HepG2 (cell line): ENCODE data around the gene NSD2. TPM values are rescaled to one million over a fixed set of nuclear protein-coding genes. Genes with fewer than 3 reads are reported as not detected.

Experiments
- CHD4 ChIP-seq: fragments of 200-600 bp; sonication (generic); IDR thresholded peaks from 2 replicates; pipeline ENCODE4 v1.7.0; 2017; ENCODE audit warnings: mild to moderate bottlenecking, low read length, borderline replicate concordance
- HCFC1 ChIP-seq: fragments of 150-350 bp; IDR thresholded peaks from 2 replicates; pipeline ENCODE4 v1.6.1; 2014; ENCODE audit warnings: low read depth, low read length
- NR2F6 ChIP-seq, 2 experiments: IDR thresholded peaks; 2 replicates each; pipeline ENCODE4 v1.6.1; 2016; ENCODE audit warnings: antibody characterized with exemption in 1 of 2, mild to moderate bottlenecking in 1 of 2
- RELA ChIP-seq: sonication (generic); formaldehyde crosslinking; IDR thresholded peaks from 2 replicates; pipeline ENCODE4 v1.4.0; 2020; ENCODE audit warnings: missing genetic modification reagents
- TCF7 ChIP-seq: sonication (generic); IDR thresholded peaks from 2 replicates; pipeline ENCODE4 v1.6.1; 2016; ENCODE audit warnings: antibody characterized with exemption, low read depth
- ZNF232 ChIP-seq: sonication (generic); formaldehyde crosslinking; IDR thresholded peaks from 2 replicates; pipeline ENCODE4 v1.4.0; 2020; ENCODE audit warnings: missing genetic modification reagents, borderline replicate concordance
- ZNF30 ChIP-seq: sonication (generic); formaldehyde crosslinking; IDR thresholded peaks from 2 replicates; pipeline ENCODE4 v1.5.0; 2020; ENCODE audit warnings: mild to moderate bottlenecking, missing genetic modification reagents
- ZNF629 ChIP-seq: sonication (generic); formaldehyde crosslinking; conservative IDR thresholded peaks from 2 replicates; pipeline ENCODE4 v1.5.0; 2020; ENCODE audit warnings: missing genetic modification reagents
- ZSCAN30 ChIP-seq: sonication (generic); formaldehyde crosslinking; IDR thresholded peaks from 2 replicates; pipeline ENCODE4 v1.5.0; 2020; ENCODE audit warnings: mild to moderate bottlenecking, missing genetic modification reagents
- polyA plus RNA-seq, 8 experiments: library from polyadenylated mRNA; depleted of rRNA in 3 of 8; stranded (reverse) in 7 of 8; unstranded in 1 of 8; fragments of >200 nt; fragmentation: Illumina TruSeq in 4 of 8; extraction: Trizol in 4 of 8; gene quantifications; 2 replicates each; pipeline versions ENCODE4 v1.2.1 to v1.2.3, GENCODE V29; 2011 to 2016; ENCODE audit warnings: low read depth in 4 of 8, missing spikeins in 1 of 8, mixed read lengths in 1 of 8; ENCODE audit not compliant: insufficient read depth in 1 of 8
- total RNA-seq, 5 experiments: library from RNA; depleted of rRNA; stranded (reverse); fragments of >200 nt; fragmentation: Illumina TruSeq; extraction: Trizol; gene quantifications; 2 replicates each; pipeline ENCODE4 v1.2.3, GENCODE V29; 2016; ENCODE audit warnings: low read depth in 1 of 5
- TF ChIP-seq, protein P1 (sequence below): sonication (generic); formaldehyde crosslinking; IDR thresholded peaks from 2 replicates; pipeline ENCODE4 v1.4.0; 2020; ENCODE audit warnings: missing genetic modification reagents, borderline replicate concordance
- TF ChIP-seq, protein P2 (sequence below): sonication (generic); formaldehyde crosslinking; conservative IDR thresholded peaks from 2 replicates; pipeline ENCODE4 v1.4.0; 2020; ENCODE audit warnings: mild to moderate bottlenecking, missing genetic modification reagents, moderate library complexity
- TF ChIP-seq, protein P3 (sequence below): sonication (generic); formaldehyde crosslinking; IDR thresholded peaks from 2 replicates; pipeline ENCODE4 v1.4.0; 2020; ENCODE audit warnings: mild to moderate bottlenecking, missing genetic modification reagents
- TF ChIP-seq, protein P4 (sequence below): sonication (generic); formaldehyde crosslinking; IDR thresholded peaks from 2 replicates; pipeline ENCODE4 v1.8.1; 2023; ENCODE audit warnings: mild to moderate bottlenecking, missing genetic modification reagents, borderline replicate concordance
- TF ChIP-seq, protein P5 (sequence below): sonication (generic); formaldehyde crosslinking; IDR thresholded peaks from 2 replicates; pipeline ENCODE4 v1.4.0; 2020; ENCODE audit warnings: missing genetic modification reagents, borderline replicate concordance
- TF ChIP-seq, protein P6 (sequence below): sonication (generic); formaldehyde crosslinking; IDR thresholded peaks from 2 replicates; pipeline ENCODE4 v1.4.0; 2020; ENCODE audit warnings: missing genetic modification reagents
- TF ChIP-seq, protein P7 (sequence below): fragments of 450-650 bp; IDR thresholded peaks from 2 replicates; pipeline ENCODE4 v1.6.1; 2016

NSD2 gene
- total and polyA plus RNA-seq, 2 of the 13 experiments (the other 11 are each of a cell fraction or from before 2014, with no cell fraction given), result 22.0 to 65.9 TPM

DNA sequence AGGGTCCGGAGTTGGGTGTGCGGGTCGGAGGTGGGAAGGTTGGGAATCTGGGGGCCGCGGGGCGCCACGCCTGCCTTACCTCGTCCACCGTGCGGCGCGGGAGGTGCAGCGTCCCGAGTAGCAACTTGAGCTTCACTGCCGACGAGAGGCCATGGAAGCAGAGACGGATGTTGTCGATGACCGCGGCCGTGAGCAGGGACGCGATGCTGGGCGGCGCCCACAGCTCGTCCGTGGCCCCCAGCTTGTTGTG is 137.4 kb downstream of the NSD2 start (continued):
- TF ChIP-seq, protein P1, sequence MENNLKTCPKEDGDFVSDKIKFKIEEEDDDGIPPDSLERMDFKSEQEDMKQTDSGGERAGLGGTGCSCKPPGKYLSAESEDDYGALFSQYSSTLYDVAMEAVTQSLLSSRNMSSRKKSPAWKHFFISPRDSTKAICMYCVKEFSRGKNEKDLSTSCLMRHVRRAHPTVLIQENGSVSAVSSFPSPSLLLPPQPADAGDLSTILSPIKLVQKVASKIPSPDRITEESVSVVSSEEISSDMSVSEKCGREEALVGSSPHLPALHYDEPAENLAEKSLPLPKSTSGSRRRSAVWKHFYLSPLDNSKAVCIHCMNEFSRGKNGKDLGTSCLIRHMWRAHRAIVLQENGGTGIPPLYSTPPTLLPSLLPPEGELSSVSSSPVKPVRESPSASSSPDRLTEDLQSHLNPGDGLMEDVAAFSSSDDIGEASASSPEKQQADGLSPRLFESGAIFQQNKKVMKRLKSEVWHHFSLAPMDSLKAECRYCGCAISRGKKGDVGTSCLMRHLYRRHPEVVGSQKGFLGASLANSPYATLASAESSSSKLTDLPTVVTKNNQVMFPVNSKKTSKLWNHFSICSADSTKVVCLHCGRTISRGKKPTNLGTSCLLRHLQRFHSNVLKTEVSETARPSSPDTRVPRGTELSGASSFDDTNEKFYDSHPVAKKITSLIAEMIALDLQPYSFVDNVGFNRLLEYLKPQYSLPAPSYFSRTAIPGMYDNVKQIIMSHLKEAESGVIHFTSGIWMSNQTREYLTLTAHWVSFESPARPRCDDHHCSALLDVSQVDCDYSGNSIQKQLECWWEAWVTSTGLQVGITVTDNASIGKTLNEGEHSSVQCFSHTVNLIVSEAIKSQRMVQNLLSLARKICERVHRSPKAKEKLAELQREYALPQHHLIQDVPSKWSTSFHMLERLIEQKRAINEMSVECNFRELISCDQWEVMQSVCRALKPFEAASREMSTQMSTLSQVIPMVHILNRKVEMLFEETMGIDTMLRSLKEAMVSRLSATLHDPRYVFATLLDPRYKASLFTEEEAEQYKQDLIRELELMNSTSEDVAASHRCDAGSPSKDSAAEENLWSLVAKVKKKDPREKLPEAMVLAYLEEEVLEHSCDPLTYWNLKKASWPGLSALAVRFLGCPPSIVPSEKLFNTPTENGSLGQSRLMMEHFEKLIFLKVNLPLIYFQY (CRISPR knock-in tag), result no peak
- TF ChIP-seq ZNF232 (CRISPR knock-in tag) (peak; percentile 51; the same call in 1 of the 2 replicates), TCF7 (no peak), ZNF30 (CRISPR knock-in tag) (no peak), CHD4 (no peak), ZNF629 (CRISPR knock-in tag) (peak; percentile 36; the same call in 1 of the 2 replicates), NR2F6 (IDR thresholded peaks at IDR 0.05) (no peak), NR2F6 (CRISPR knock-in tag; IDR thresholded peaks at IDR 0.05) (peak; percentile 15; the same call in 1 of the 2 replicates), RELA (no peak), HCFC1 (no peak), ZSCAN30 (CRISPR knock-in tag) (no peak)
- TF ChIP-seq, protein P2, sequence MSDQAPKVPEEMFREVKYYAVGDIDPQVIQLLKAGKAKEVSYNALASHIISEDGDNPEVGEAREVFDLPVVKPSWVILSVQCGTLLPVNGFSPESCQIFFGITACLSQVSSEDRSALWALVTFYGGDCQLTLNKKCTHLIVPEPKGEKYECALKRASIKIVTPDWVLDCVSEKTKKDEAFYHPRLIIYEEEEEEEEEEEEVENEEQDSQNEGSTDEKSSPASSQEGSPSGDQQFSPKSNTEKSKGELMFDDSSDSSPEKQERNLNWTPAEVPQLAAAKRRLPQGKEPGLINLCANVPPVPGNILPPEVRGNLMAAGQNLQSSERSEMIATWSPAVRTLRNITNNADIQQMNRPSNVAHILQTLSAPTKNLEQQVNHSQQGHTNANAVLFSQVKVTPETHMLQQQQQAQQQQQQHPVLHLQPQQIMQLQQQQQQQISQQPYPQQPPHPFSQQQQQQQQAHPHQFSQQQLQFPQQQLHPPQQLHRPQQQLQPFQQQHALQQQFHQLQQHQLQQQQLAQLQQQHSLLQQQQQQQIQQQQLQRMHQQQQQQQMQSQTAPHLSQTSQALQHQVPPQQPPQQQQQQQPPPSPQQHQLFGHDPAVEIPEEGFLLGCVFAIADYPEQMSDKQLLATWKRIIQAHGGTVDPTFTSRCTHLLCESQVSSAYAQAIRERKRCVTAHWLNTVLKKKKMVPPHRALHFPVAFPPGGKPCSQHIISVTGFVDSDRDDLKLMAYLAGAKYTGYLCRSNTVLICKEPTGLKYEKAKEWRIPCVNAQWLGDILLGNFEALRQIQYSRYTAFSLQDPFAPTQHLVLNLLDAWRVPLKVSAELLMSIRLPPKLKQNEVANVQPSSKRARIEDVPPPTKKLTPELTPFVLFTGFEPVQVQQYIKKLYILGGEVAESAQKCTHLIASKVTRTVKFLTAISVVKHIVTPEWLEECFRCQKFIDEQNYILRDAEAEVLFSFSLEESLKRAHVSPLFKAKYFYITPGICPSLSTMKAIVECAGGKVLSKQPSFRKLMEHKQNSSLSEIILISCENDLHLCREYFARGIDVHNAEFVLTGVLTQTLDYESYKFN (CRISPR knock-in tag), result no peak
- TF ChIP-seq, protein P3, sequence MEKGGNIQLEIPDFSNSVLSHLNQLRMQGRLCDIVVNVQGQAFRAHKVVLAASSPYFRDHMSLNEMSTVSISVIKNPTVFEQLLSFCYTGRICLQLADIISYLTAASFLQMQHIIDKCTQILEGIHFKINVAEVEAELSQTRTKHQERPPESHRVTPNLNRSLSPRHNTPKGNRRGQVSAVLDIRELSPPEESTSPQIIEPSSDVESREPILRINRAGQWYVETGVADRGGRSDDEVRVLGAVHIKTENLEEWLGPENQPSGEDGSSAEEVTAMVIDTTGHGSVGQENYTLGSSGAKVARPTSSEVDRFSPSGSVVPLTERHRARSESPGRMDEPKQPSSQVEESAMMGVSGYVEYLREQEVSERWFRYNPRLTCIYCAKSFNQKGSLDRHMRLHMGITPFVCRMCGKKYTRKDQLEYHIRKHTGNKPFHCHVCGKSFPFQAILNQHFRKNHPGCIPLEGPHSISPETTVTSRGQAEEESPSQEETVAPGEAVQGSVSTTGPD (CRISPR knock-in tag), result no peak
- TF ChIP-seq, protein P4, sequence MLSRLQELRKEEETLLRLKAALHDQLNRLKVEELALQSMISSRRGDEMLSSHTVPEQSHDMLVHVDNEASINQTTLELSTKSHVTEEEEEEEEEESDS (CRISPR knock-in tag), result 0 out of 2 replicates have a peak, but pooled peaks have one; percentile 8
- TF ChIP-seq, protein P5, sequence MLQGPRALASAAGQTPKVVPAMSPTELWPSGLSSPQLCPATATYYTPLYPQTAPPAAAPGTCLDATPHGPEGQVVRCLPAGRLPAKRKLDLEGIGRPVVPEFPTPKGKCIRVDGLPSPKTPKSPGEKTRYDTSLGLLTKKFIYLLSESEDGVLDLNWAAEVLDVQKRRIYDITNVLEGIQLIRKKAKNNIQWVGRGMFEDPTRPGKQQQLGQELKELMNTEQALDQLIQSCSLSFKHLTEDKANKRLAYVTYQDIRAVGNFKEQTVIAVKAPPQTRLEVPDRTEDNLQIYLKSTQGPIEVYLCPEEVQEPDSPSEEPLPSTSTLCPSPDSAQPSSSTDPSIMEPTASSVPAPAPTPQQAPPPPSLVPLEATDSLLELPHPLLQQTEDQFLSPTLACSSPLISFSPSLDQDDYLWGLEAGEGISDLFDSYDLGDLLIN (CRISPR knock-in tag), result peak; percentile 50; the same call in 1 of the 2 replicates
- TF ChIP-seq, protein P6, sequence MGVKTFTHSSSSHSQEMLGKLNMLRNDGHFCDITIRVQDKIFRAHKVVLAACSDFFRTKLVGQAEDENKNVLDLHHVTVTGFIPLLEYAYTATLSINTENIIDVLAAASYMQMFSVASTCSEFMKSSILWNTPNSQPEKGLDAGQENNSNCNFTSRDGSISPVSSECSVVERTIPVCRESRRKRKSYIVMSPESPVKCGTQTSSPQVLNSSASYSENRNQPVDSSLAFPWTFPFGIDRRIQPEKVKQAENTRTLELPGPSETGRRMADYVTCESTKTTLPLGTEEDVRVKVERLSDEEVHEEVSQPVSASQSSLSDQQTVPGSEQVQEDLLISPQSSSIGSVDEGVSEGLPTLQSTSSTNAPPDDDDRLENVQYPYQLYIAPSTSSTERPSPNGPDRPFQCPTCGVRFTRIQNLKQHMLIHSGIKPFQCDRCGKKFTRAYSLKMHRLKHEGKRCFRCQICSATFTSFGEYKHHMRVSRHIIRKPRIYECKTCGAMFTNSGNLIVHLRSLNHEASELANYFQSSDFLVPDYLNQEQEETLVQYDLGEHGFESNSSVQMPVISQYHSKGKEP (CRISPR knock-in tag), result 0 out of 2 replicates have a peak, but pooled peaks have one; percentile 62
- TF ChIP-seq, protein P7, sequence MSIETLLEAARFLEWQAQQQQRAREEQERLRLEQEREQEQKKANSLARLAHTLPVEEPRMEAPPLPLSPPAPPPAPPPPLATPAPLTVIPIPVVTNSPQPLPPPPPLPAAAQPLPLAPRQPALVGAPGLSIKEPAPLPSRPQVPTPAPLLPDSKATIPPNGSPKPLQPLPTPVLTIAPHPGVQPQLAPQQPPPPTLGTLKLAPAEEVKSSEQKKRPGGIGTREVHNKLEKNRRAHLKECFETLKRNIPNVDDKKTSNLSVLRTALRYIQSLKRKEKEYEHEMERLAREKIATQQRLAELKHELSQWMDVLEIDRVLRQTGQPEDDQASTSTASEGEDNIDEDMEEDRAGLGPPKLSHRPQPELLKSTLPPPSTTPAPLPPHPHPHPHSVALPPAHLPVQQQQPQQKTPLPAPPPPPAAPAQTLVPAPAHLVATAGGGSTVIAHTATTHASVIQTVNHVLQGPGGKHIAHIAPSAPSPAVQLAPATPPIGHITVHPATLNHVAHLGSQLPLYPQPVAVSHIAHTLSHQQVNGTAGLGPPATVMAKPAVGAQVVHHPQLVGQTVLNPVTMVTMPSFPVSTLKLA, result no peak
